GM23338 (cell line): ENCODE results near the gene ELFN1. TPM values are rescaled to one million over a fixed set of nuclear protein-coding genes. Genes with fewer than 3 reads are reported as not detected.

Experiments
- ATAC-seq: fragments of 200-7000 bp; cut with Tn5 transposase; 3 replicates; pipeline ENCODE4 v1.9.1; 2020
- DNase-seq: peaks from one replicate; pipeline ENCODE4 v3.0.0-alpha.2; 2015; ENCODE audit warnings: low spot score
- H2AFZ ChIP-seq: fragments of 200-600 bp; sonication (generic); 2 replicates; pipeline ENCODE4 v1.8.0; 2016; ENCODE audit warnings: antibody characterized with exemption, mild to moderate bottlenecking, moderate library complexity
- H3F3A ChIP-seq: fragments of 200-600 bp; sonication (generic); replicated peaks from 2 replicates; pipeline ENCODE4 v1.8.0; 2017; ENCODE audit warnings: antibody characterized with exemption, mixed run types, low read depth
- H3K27ac ChIP-seq: fragments of 200-600 bp; sonication (generic); 2 replicates; pipeline ENCODE4 v1.6.1; 2016; ENCODE audit warnings: low read depth
- H3K27me3 ChIP-seq: fragments of 200-600 bp; sonication (generic); 2 replicates; pipeline ENCODE4 v1.8.0; 2016; ENCODE audit warnings: mild to moderate bottlenecking, mixed run types, moderate library complexity; ENCODE audit not compliant: insufficient read depth
- H3K36me3 ChIP-seq: fragments of 200-600 bp; sonication (generic); 2 replicates; pipeline ENCODE4 v1.8.0; 2016; ENCODE audit warnings: mild to moderate bottlenecking; ENCODE audit not compliant: insufficient read depth
- H3K4me1 ChIP-seq: fragments of 200-600 bp; sonication (generic); 2 replicates; pipeline ENCODE4 v1.8.0; 2016; ENCODE audit warnings: mild to moderate bottlenecking, moderate library complexity; ENCODE audit not compliant: insufficient read depth
- H3K4me2 ChIP-seq: fragments of 200-600 bp; sonication (generic); 2 replicates; pipeline ENCODE4 v1.7.1; 2017; ENCODE audit warnings: mixed run types
- H3K4me3 ChIP-seq: fragments of 200-600 bp; sonication (generic); 2 replicates; pipeline ENCODE4 v1.6.1; 2016; ENCODE audit warnings: mixed run types
- H3K79me2 ChIP-seq: fragments of 200-600 bp; sonication (generic); replicated peaks from 2 replicates; pipeline ENCODE4 v1.8.0; 2017; ENCODE audit warnings: mild to moderate bottlenecking; ENCODE audit not compliant: insufficient read depth
- H3K9me2 ChIP-seq: fragments of 200-600 bp; sonication (generic); 2 replicates; pipeline ENCODE4 v1.8.0; 2017; ENCODE audit not compliant: insufficient read depth
- H4K20me1 ChIP-seq: fragments of 200-600 bp; sonication (generic); replicated peaks from 2 replicates; pipeline ENCODE4 v1.8.0; 2017; ENCODE audit warnings: mild to moderate bottlenecking; ENCODE audit not compliant: insufficient read depth
- H3K27ac Mint-ChIP-seq: 2 replicates; pipeline ENCODE4 v1.8.0; 2020; ENCODE audit warnings: inconsistent platforms, mild to moderate bottlenecking, moderate library complexity, mixed read lengths
- H3K27me3 Mint-ChIP-seq: 3 replicates; pipeline ENCODE4 v1.8.0; 2022; ENCODE audit warnings: low read depth, mild to moderate bottlenecking, moderate library complexity, mixed read lengths, inconsistent platforms; ENCODE audit not compliant: insufficient read depth, poor library complexity
- H3K36me3 Mint-ChIP-seq: 3 replicates; pipeline ENCODE4 v1.8.0; 2021; ENCODE audit warnings: low read depth, mild to moderate bottlenecking, inconsistent platforms, moderate library complexity, mixed read lengths
- H3K4me1 Mint-ChIP-seq: 3 replicates; pipeline ENCODE4 v1.8.0; 2020; ENCODE audit warnings: mild to moderate bottlenecking, inconsistent platforms, mixed read lengths
- H3K4me3 Mint-ChIP-seq: 3 replicates; pipeline ENCODE4 v1.8.0; 2021; ENCODE audit warnings: moderate library complexity, mild to moderate bottlenecking, inconsistent platforms, mixed read lengths
- H3K9me3 Mint-ChIP-seq: 3 replicates; pipeline ENCODE4 v1.8.0; 2020; ENCODE audit warnings: moderate library complexity, mild to moderate bottlenecking, inconsistent platforms, mixed read lengths
- CREB1 ChIP-seq: fragments of 250-450 bp; sonication (Bioruptor Pico); IDR thresholded peaks from 2 replicates; pipeline ENCODE4 v1.5.0; 2020; ENCODE audit warnings: low read depth, mild to moderate bottlenecking, moderate library complexity
- EZH2 ChIP-seq: fragments of 200-600 bp; sonication (generic); IDR thresholded peaks from one replicate; pipeline ENCODE4 v1.8.0; 2017; ENCODE audit warnings: antibody characterized with exemption, mild to moderate bottlenecking, low read depth; ENCODE audit not compliant: unreplicated experiment
- EZH2phosphoT487 ChIP-seq: fragments of 200-600 bp; sonication (generic); IDR thresholded peaks from one replicate; pipeline ENCODE4 v1.8.1; 2018; ENCODE audit warnings: antibody characterized with exemption; ENCODE audit not compliant: unreplicated experiment
- JUNB ChIP-seq: IDR thresholded peaks from one replicate; pipeline ENCODE4 v1.6.1; 2016; ENCODE audit warnings: antibody characterized with exemption; ENCODE audit not compliant: unreplicated experiment
- NANOG ChIP-seq: IDR thresholded peaks from 2 replicates; pipeline ENCODE4 v1.6.1; 2016; ENCODE audit warnings: antibody characterized with exemption, borderline replicate concordance
- POLR2AphosphoS5 ChIP-seq: IDR thresholded peaks from 2 replicates; pipeline ENCODE4 v1.6.1; 2016; ENCODE audit warnings: antibody characterized with exemption, low read depth
- STAT1 ChIP-seq: IDR thresholded peaks from one replicate; pipeline ENCODE4 v1.6.1; 2016; ENCODE audit warnings: antibody characterized with exemption; ENCODE audit not compliant: unreplicated experiment
- ZNF114 ChIP-seq: fragments of 250-450 bp; sonication (Bioruptor Pico); IDR thresholded peaks from 2 replicates; pipeline ENCODE4 v1.5.0; 2020; ENCODE audit warnings: mild to moderate bottlenecking, moderate library complexity
- ZNF331 ChIP-seq: fragments of 250-450 bp; sonication (Bioruptor Pico); IDR thresholded peaks from 2 replicates; pipeline ENCODE4 v1.5.0; 2020; ENCODE audit warnings: low read depth, mild to moderate bottlenecking, moderate library complexity
- polyA plus RNA-seq: library from polyadenylated mRNA; unstranded; fragments of >200 nt; fragmentation: Nextera tagmentation; extraction: Ambion mirVana; gene quantifications from 2 replicates; pipeline ENCODE4 v1.2.1, GENCODE V29; 2016
- total RNA-seq: library from RNA; depleted of rRNA; stranded (reverse); fragments of >200 nt; shearing (Covaris generic); gene quantifications from 2 replicates; pipeline ENCODE4 v1.2.3, GENCODE V29; 2014
- TF ChIP-seq, protein P1 (sequence below): fragments of 250-450 bp; sonication (Bioruptor Pico); IDR thresholded peaks from 2 replicates; pipeline ENCODE4 v1.5.0; 2020; ENCODE audit warnings: mild to moderate bottlenecking, moderate library complexity
- TF ChIP-seq, protein P2 (sequence below): IDR thresholded peaks from 2 replicates; pipeline ENCODE4 v1.6.1; 2016; ENCODE audit warnings: antibody characterized with exemption
- TF ChIP-seq, protein P3 (sequence below), 2 experiments: fragments of 200-600 bp in 1 of 2; sonication (generic) in 1 of 2; conservative IDR thresholded peaks; 2 replicates each; pipeline versions ENCODE4 v1.5.1 to v1.6.1; 2016 to 2017; ENCODE audit warnings: antibody characterized with exemption in 2 of 2, low read depth in 2 of 2, mild to moderate bottlenecking in 2 of 2, moderate library complexity in 1 of 2
- TF ChIP-seq, protein P4 (sequence below): IDR thresholded peaks from one replicate; pipeline ENCODE4 v1.6.1; 2018; ENCODE audit warnings: antibody characterized with exemption; ENCODE audit not compliant: unreplicated experiment

Gene ELFN1
- total and polyA plus RNA-seq, 2 experiments from 2014 or later = 0.08 to 3.5 TPM

DNA sequence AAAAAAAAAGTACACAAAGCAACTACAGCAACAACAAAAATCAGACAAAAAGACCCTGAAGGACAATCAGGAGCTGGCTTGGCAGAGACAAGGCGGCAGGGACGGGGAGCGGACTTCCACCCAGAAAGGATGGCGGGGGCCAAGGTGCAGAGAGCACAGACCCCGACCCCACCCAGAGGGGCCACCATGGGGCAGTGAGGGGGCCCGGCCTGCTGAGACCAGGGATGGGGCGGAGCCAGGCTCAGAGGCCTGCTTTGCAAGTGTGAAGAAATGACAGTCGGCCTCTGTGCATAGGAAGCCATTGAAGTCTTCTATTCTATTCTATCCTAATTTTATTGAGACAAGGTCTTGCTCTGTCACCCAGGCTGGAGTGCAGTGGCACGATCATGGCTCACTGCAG lies 82.0 kb downstream of the ELFN1 start:
- peaks cover 31% of the 10 kb centered on the region for H3K27me3 Mint-ChIP-seq
- Histone ChIP-seq H3K4me3 (no peak overlapping the region), H3K9me2 (no peaks in the 10 kb centered on the region), H3K27me3 (no peaks in the 10 kb centered on the region), H2AFZ (no peak overlapping the region), H3K79me2 (no peaks in the 10 kb centered on the region), H3K36me3 (no peaks in the 10 kb centered on the region), H3F3A (no peaks in the 10 kb centered on the region), H3K27ac (no peak overlapping the region), H3K4me2 (no peak overlapping the region), H4K20me1 (no peaks in the 10 kb centered on the region), H3K4me1 (no peaks in the 10 kb centered on the region)
- peaks cover 20% of the 10 kb centered on the region for H3K4me1 Mint-ChIP-seq
- TF ChIP-seq, protein P1, sequence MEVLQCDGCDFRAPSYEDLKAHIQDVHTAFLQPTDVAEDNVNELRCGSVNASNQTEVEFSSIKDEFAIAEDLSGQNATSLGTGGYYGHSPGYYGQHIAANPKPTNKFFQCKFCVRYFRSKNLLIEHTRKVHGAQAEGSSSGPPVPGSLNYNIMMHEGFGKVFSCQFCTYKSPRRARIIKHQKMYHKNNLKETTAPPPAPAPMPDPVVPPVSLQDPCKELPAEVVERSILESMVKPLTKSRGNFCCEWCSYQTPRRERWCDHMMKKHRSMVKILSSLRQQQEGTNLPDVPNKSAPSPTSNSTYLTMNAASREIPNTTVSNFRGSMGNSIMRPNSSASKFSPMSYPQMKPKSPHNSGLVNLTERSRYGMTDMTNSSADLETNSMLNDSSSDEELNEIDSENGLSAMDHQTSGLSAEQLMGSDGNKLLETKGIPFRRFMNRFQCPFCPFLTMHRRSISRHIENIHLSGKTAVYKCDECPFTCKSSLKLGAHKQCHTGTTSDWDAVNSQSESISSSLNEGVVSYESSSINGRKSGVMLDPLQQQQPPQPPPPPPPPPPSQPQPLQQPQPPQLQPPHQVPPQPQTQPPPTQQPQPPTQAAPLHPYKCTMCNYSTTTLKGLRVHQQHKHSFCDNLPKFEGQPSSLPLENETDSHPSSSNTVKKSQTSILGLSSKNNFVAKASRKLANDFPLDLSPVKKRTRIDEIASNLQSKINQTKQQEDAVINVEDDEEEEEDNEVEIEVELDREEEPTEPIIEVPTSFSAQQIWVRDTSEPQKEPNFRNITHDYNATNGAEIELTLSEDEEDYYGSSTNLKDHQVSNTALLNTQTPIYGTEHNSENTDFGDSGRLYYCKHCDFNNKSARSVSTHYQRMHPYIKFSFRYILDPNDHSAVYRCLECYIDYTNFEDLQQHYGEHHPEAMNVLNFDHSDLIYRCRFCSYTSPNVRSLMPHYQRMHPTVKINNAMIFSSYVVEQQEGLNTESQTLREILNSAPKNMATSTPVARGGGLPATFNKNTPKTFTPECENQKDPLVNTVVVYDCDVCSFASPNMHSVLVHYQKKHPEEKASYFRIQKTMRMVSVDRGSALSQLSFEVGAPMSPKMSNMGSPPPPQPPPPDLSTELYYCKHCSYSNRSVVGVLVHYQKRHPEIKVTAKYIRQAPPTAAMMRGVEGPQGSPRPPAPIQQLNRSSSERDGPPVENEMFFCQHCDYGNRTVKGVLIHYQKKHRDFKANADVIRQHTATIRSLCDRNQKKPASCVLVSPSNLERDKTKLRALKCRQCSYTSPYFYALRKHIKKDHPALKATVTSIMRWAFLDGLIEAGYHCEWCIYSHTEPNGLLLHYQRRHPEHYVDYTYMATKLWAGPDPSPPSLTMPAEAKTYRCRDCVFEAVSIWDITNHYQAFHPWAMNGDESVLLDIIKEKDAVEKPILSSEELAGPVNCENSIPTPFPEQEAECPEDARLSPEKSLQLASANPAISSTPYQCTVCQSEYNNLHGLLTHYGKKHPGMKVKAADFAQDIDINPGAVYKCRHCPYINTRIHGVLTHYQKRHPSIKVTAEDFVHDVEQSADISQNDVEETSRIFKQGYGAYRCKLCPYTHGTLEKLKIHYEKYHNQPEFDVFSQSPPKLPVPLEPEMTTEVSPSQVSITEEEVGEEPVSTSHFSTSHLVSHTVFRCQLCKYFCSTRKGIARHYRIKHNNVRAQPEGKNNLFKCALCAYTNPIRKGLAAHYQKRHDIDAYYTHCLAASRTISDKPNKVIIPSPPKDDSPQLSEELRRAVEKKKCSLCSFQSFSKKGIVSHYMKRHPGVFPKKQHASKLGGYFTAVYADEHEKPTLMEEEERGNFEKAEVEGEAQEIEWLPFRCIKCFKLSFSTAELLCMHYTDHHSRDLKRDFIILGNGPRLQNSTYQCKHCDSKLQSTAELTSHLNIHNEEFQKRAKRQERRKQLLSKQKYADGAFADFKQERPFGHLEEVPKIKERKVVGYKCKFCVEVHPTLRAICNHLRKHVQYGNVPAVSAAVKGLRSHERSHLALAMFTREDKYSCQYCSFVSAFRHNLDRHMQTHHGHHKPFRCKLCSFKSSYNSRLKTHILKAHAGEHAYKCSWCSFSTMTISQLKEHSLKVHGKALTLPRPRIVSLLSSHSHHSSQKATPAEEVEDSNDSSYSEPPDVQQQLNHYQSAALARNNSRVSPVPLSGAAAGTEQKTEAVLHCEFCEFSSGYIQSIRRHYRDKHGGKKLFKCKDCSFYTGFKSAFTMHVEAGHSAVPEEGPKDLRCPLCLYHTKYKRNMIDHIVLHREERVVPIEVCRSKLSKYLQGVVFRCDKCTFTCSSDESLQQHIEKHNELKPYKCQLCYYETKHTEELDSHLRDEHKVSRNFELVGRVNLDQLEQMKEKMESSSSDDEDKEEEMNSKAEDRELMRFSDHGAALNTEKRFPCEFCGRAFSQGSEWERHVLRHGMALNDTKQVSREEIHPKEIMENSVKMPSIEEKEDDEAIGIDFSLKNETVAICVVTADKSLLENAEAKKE = no peak
- TF ChIP-seq ZNF331 (CRISPR knock-in tag) = no peak
- no peak for TF ChIP-seq ZNF114 (CRISPR knock-in tag)
- TF ChIP-seq, protein P2, sequence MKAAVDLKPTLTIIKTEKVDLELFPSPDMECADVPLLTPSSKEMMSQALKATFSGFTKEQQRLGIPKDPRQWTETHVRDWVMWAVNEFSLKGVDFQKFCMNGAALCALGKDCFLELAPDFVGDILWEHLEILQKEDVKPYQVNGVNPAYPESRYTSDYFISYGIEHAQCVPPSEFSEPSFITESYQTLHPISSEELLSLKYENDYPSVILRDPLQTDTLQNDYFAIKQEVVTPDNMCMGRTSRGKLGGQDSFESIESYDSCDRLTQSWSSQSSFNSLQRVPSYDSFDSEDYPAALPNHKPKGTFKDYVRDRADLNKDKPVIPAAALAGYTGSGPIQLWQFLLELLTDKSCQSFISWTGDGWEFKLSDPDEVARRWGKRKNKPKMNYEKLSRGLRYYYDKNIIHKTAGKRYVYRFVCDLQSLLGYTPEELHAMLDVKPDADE = no peak
- no peak for TF ChIP-seq STAT1
- no peak for TF ChIP-seq CREB1 (CRISPR knock-in tag)
- TF ChIP-seq, protein P3, sequence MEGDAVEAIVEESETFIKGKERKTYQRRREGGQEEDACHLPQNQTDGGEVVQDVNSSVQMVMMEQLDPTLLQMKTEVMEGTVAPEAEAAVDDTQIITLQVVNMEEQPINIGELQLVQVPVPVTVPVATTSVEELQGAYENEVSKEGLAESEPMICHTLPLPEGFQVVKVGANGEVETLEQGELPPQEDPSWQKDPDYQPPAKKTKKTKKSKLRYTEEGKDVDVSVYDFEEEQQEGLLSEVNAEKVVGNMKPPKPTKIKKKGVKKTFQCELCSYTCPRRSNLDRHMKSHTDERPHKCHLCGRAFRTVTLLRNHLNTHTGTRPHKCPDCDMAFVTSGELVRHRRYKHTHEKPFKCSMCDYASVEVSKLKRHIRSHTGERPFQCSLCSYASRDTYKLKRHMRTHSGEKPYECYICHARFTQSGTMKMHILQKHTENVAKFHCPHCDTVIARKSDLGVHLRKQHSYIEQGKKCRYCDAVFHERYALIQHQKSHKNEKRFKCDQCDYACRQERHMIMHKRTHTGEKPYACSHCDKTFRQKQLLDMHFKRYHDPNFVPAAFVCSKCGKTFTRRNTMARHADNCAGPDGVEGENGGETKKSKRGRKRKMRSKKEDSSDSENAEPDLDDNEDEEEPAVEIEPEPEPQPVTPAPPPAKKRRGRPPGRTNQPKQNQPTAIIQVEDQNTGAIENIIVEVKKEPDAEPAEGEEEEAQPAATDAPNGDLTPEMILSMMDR (conservative IDR thresholded peaks at IDR 0.05; ENCODE audit: low read depth in 2 of 2) = no peak
- no peak for TF ChIP-seq NANOG
- no peak for TF ChIP-seq EZH2phosphoT487
- no peak for TF ChIP-seq POLR2AphosphoS5
- TF ChIP-seq JUNB = no peak
- no peak for TF ChIP-seq EZH2
- TF ChIP-seq, protein P4, sequence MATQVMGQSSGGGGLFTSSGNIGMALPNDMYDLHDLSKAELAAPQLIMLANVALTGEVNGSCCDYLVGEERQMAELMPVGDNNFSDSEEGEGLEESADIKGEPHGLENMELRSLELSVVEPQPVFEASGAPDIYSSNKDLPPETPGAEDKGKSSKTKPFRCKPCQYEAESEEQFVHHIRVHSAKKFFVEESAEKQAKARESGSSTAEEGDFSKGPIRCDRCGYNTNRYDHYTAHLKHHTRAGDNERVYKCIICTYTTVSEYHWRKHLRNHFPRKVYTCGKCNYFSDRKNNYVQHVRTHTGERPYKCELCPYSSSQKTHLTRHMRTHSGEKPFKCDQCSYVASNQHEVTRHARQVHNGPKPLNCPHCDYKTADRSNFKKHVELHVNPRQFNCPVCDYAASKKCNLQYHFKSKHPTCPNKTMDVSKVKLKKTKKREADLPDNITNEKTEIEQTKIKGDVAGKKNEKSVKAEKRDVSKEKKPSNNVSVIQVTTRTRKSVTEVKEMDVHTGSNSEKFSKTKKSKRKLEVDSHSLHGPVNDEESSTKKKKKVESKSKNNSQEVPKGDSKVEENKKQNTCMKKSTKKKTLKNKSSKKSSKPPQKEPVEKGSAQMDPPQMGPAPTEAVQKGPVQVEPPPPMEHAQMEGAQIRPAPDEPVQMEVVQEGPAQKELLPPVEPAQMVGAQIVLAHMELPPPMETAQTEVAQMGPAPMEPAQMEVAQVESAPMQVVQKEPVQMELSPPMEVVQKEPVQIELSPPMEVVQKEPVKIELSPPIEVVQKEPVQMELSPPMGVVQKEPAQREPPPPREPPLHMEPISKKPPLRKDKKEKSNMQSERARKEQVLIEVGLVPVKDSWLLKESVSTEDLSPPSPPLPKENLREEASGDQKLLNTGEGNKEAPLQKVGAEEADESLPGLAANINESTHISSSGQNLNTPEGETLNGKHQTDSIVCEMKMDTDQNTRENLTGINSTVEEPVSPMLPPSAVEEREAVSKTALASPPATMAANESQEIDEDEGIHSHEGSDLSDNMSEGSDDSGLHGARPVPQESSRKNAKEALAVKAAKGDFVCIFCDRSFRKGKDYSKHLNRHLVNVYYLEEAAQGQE = no peak
- DNase-seq = no peak
- H3K4me3 Mint-ChIP-seq = no peak overlapping the region
- no peak overlapping the region for H3K27ac Mint-ChIP-seq
- no peaks in the 10 kb centered on the region; the same call in 2 of the 3 replicates for H3K36me3 Mint-ChIP-seq
- ATAC-seq = no peak
- H3K9me3 Mint-ChIP-seq = no peaks in the 10 kb centered on the region; the same call in 2 of the 3 replicates
